ENCODE measurements around the gene FANCD2OS. TPM values are rescaled to one million over a fixed set of nuclear protein-coding genes. Genes with fewer than 3 reads are reported as not detected.
A peak's percentile ranks its signal among the peaks of the same experiment; 100 is the strongest.

The FANCD2OS gene
- total RNA-seq, 4 donors from 2014 or later = not detected

- WGBS, 2 donors = 80 to 90% methylated on average over 6 of the region's 6 CpGs
- no peak for TF ChIP-seq POLR2A (IDR thresholded peaks at IDR 0.05)
- no peak for TF ChIP-seq CTCF (IDR thresholded peaks at IDR 0.05)
- intact Hi-C loops (cut with DNase I) = no loop called here
- no peaks in the 10 kb centered on the region for H3K27me3 ChIP-seq
- H3K9me3 ChIP-seq = no peaks in the 10 kb centered on the region
- no peak overlapping the region for H3K27ac ChIP-seq
- H3K4me3 ChIP-seq (replicated peaks in 1 of 3) = no peak overlapping the region
- H3K36me3 ChIP-seq = peaks cover 22 to 46% of the 10 kb centered on the region in 2 donors
- H3K4me1 ChIP-seq = no peaks in the 10 kb centered on the region
- DNase-seq = no peak
Measured at GRCh38 chr3:10150987-10151386, 42.9 kb upstream of the FANCD2OS start.

- no peak overlapping the region for H3K4me3 ChIP-seq (replicated peaks in 1 of 3)
- no peaks in the 10 kb centered on the region for H3K27me3 ChIP-seq
- WGBS, 2 donors = 95 to 97% methylated on average over 8 of the region's 8 CpGs
- peaks cover 0 to 2% of the 10 kb centered on the region in 2 donors for H3K4me1 ChIP-seq
- intact Hi-C loops (cut with DNase I) = loop anchor here (10.0 kb wide), 1 partner anchor 124 kb away; the partner anchor contains the start of gene FANCD2
- no peak for DNase-seq
- TF ChIP-seq POLR2A (IDR thresholded peaks at IDR 0.05) (no peak), CTCF (IDR thresholded peaks at IDR 0.05) (no peak)
- H3K36me3 ChIP-seq = peaks cover 22 to 46% of the 10 kb centered on the region in 2 donors
- no peak overlapping the region for H3K27ac ChIP-seq
- H3K9me3 ChIP-seq = no peaks in the 10 kb centered on the region
Measured at GRCh38 chr3:10149226-10149625, 41.2 kb upstream of the FANCD2OS start.

GRCh38 chr3:10145685-10146084 lies 37.6 kb upstream of the FANCD2OS start:
- no peak overlapping the region for H3K27ac ChIP-seq
- H3K4me3 ChIP-seq (replicated peaks in 1 of 3) = no peak overlapping the region
- no peaks in the 10 kb centered on the region for H3K9me3 ChIP-seq
- intact Hi-C loops (cut with DNase I) = loop anchor here (10.0 kb wide), 1 partner anchor 121 kb away; the partner anchor contains the start of gene FANCD2
- no peaks in the 10 kb centered on the region for H3K27me3 ChIP-seq
- DNase-seq = no peak
- H3K36me3 ChIP-seq = peaks cover 15 to 19% of the 10 kb centered on the region in 2 donors
- no peak for TF ChIP-seq CTCF (IDR thresholded peaks at IDR 0.05)
- TF ChIP-seq POLR2A (IDR thresholded peaks at IDR 0.05) = no peak
- H3K4me1 ChIP-seq = peaks cover 13 to 19% of the 10 kb centered on the region in 2 donors
- WGBS, 2 donors = 86 to 89% methylated on average over 4 of the region's 4 CpGs

- intact Hi-C loops (cut with DNase I) = loop anchor here (10.0 kb wide), 1 partner anchor 118 kb away; the partner anchor contains the start of gene FANCD2
- H3K4me3 ChIP-seq (replicated peaks in 1 of 3) = peak overlapping the region in 1 of 3 donors; percentile 73
- WGBS, 2 donors = 75 to 82% methylated on average over 29 of the region's 29 CpGs
- H3K27ac ChIP-seq = peak overlapping the region in 1 of 3 donors; percentile 87
- H3K36me3 ChIP-seq = peaks cover 0 to 2% of the 10 kb centered on the region in 2 donors
- H3K9me3 ChIP-seq = no peaks in the 10 kb centered on the region
- DNase-seq = peak in 1 of 2 donors; percentile 15
- no peak for TF ChIP-seq POLR2A (IDR thresholded peaks at IDR 0.05)
- no peak for TF ChIP-seq CTCF (IDR thresholded peaks at IDR 0.05)
- peaks cover 13 to 19% of the 10 kb centered on the region in 2 donors for H3K4me1 ChIP-seq
- no peaks in the 10 kb centered on the region for H3K27me3 ChIP-seq
Measured at GRCh38 chr3:10142707-10143560, 34.9 kb upstream of the FANCD2OS start.

Data from thyroid gland (tissue), 4 donors.